GM18505 (cell line): ENCODE results near the gene C2CD2.
A peak's percentile ranks its signal among the peaks of the same experiment; 100 is the strongest.

Experiments
- ATAC-seq: cut with Tn5 transposase; IDR thresholded peaks from one replicate; pipeline ENCODE4 v1.9.1; 2021; ENCODE audit not compliant: unreplicated experiment
- POLR2A ChIP-seq: IDR thresholded peaks from 4 replicates; pipeline ENCODE4 v1.6.1; 2011; ENCODE audit warnings: borderline replicate concordance; ENCODE audit not compliant: insufficient read depth, insufficient read length; ENCODE audit errors: extremely low read depth

C2CD2 gene

DNA sequence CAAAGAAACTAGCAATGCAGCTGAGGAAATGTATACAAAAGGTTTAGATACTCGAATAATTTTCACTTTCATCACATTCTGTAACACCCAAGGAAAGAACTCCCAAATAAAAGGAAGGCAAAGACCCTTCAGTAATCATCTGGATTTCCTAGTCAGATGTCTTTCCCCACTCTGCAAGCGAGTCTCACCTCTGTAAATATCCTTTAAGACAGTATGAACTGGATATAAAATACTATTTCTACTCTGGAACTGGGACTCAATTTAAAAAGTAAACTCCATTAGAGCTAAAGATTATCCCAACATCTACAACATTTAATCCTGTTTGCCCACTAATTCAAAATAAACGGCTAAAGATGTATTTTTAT, 27.0 kb downstream of the C2CD2 start:
- no peak for TF ChIP-seq POLR2A
- ATAC-seq = no peak

DNA sequence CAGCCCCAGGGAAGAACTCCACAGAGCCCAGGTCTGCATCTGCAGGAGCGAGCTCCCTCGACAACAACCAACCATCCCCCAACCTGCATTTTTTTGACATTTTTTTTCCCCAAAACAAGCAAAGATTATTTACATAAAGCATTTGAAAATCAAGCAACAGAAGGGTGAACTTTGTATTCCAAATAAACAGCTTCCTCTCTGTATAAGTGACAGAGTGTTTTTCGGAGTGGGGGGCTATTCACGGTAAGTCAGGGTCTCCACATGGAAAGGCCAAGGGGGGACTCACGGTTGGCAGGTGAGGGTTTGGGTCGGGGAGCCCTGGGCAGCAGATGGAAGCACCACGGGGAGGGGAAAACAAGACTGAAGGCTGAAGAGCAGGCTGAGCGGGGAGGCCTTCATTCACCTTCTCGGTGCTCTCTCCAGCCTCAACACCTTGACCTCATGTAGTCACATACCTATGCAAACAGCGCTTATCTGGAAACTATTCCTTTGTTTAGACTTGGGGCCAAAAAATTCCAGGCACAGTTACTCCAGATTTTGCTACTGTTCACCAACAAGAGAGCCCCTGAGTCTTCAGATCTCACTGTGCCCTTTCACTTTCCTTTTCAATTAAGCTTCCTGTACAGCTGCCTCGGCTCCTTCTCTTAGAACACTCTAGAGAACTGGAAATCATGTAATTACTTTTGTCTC, 27.6 kb downstream of the C2CD2 start:
- peak; percentile 32 for TF ChIP-seq POLR2A
- ATAC-seq = peak; percentile 29

DNA sequence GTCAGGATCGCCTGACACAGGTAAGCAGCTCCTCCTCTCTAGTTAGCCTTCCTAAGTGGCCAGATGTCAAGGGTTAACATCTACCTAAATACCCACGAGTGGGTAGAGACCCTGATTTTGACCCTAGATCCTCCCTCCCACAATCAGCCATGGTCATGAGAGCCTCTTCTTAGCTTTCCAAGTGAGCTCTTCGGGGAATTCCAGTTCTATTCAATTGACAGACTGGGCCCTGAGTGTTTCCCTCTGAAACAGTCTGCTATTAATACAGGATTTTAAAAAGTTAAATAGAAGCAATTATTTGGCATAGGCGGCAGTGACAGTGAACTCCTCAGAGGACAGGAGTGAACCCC, 28.1 kb downstream of the C2CD2 start:
- TF ChIP-seq POLR2A = no peak
- ATAC-seq = no peak

DNA sequence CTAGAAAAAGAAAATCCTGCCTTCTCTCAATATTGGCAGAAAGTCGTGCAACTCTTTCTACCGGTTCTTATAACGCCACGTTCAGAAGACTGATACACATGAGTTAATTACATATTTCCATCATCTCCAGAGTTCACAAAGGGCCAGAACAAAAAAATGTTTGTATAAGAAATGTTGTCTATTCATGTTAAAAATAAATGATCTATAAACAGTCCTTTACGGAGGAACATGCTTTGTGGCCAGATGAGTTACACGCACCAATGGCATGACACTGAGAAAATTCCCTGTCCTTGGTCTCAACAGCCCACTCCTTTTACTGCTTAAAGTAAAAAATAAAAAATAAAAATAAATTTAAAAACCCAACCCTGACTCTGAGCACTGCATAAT, 29.5 kb downstream of the C2CD2 start:
- no peak for TF ChIP-seq POLR2A
- ATAC-seq = no peak

DNA sequence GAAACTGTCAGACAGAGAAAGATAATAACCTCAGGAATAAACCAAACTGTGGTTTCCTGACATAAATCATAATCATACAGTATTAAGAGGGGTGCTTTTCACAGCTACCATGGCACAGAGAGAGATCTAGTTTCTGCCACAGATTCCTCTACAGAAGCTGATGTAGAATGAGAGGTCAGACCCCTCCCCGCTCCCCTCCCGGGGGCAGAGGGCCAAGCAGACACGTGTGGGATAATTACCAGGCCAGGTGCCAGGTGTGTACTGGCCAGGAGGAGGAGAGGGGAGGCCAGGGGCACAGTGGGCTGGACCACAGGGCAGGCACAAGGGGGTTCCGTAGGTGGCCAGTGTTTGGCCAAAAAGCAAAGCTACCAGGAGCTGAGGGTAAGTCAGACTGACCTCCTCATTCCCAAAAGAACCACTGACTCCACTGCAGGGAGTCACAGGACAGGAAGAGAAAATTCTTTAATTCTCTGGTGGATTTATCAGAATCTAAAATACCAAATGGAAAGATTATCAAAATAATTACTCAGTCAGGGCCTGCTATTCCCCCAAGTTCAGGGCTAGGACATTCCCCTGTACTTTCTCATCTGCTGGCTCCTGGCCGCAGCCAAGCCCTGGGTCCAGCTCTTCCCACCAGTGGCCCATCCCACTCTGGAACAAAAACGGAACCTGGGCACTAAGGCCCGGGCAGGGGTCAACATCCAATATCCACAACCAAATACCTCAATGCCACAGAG, 30.0 kb downstream of the C2CD2 start:
- ATAC-seq = no peak
- no peak for TF ChIP-seq POLR2A

DNA sequence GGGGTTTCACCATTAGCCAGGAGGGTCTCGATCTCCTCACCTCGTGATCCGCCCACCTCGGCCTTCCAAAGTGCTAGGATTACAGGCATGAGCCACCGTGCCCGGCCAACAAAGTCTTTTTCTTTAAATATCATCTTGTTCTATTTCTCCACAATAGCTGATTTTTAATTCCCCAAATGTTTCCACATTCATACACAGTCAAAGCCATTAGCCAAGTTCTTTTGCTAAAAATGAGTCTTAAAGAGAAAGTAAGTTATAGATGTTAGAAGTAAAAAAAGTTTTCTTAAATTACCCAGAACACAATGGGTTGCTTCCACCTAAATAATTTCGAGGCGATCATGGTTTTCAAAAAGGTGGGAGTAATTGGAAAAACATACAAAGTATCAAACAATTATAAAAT, 30.6 kb downstream of the C2CD2 start:
- ATAC-seq = no peak
- no peak for TF ChIP-seq POLR2A

DNA sequence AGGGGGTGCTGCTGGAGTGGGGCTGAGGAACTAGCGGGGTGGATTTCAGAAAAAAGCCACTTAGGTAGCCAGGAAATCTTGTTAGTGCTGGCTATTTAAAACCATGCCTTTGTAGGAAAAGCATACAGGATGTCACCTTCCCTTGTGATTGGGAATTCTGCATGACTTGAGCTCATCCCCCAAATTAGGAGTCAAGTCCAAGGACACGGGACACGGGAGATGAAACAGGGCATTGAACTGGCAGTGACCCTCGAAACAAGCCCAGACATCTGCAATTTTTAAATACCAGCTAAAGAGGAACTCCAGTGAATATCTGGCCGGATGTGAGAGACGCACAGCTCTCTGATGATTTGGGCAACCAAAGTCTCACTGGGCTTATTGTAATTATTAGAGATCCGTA, 32.8 kb downstream of the C2CD2 start:
- no peak for ATAC-seq
- no peak for TF ChIP-seq POLR2A

DNA sequence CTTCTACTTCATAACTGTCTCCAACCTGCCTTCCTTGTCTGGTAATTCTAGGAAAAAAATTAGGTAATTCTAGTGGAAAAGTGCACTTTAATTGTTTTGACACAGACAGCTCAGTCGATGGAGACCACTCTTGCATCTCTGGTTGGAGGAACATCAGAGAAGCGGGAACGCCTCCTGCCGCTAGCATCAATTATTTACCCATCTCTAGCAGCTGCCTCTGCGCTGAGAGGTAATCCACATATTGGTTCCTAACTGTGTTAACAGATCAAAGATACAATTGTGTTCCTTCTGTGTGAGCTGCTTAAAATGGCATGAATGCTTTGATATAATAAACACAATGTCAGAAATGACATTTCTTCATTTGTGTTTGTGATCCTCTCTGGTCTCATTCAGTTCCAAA, 33.3 kb downstream of the C2CD2 start:
- no peak for TF ChIP-seq POLR2A
- no peak for ATAC-seq

DNA sequence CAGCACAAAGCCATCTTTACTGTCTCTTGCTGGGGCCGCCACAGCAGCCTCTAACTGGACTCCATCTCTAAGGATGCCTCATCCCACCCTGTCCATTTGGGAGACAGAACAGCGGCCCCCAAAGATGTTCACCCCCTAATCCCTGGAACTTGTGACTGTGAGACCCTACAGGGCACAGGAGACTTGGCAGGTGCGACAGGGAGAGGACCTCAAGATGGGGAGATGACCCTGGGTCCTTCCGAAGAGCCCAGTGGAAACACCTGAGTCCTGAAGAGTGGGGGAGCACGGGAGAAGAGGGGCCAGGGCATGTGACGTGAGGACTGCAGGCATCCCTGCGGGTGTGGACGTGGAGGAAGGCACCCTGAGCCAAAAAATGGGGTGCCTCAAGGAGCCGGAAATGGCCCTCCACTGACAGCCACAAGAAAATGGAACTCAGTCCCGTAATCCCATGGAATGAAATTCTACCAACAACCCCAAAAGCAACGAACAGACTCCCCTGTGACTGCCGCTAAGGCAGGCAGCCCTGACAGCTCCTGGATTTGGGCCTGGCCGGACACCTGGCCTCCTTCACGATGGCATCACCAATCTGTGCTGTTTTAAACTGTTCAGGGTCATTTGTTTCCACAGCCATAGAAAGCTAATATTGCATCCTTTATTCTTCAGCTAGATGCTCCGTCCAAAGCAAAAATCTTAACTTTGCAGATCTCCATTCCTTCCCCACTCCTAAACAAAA, 34.0 kb downstream of the C2CD2 start:
- no peak for ATAC-seq
- TF ChIP-seq POLR2A = no peak

DNA sequence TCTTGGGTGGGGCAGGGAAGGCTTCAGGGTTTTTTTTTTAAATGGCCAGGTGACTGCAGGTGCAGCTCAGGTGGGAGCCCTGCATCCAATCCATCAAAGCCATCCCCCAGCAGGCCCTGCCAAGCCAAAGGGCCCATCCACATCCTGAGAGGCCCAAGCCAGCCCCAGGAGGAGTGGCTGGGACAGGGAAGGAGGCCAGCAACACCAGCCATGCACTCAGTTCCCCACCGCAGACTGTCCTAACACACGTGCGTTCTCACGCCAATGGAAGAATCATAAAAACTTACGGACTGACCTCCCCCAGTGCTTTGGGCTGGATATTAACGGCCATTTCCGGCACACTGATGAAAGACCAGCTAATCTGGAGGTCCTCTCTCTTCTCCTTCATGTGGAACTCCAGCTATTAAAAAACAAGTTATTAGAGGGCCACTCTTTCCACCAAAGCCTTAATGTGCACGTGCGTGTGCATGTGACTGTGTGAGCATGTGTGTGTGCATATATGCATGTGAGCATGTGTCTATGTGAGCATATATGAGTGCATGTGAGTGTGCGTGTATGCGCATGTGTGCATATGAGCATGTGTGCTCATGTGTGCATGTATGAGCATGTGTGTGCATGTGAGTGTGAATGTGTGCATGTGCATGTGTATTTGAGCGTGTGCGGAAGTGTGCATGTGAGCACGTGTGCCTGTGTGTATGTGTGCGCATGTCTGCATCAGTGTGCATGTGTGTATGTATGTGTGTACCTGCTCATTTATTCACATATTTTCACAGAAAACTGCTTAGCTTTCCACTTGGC, 35.1 kb downstream of the C2CD2 start:
- ATAC-seq = no peak
- no peak for TF ChIP-seq POLR2A

DNA sequence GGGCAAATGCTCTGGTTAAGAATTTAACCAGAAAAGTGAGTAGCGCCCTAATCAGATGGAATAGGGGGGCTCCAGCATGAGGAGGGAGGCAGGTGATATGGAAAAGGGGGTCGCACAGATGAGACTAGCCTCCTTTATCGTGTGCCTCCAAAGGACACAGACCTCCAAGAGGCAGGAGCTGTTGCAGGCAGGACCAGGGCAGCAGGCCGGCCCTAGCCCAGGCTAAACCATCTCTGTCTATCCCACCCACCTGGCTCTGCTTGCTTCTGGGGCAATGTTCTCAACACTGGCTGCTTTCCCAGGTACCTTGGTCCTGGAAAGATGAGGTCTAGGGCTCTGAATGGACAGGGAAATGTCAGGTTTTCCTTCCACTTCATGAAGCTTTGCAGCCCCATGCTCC, 36.3 kb downstream of the C2CD2 start:
- no peak for TF ChIP-seq POLR2A
- ATAC-seq = no peak

DNA sequence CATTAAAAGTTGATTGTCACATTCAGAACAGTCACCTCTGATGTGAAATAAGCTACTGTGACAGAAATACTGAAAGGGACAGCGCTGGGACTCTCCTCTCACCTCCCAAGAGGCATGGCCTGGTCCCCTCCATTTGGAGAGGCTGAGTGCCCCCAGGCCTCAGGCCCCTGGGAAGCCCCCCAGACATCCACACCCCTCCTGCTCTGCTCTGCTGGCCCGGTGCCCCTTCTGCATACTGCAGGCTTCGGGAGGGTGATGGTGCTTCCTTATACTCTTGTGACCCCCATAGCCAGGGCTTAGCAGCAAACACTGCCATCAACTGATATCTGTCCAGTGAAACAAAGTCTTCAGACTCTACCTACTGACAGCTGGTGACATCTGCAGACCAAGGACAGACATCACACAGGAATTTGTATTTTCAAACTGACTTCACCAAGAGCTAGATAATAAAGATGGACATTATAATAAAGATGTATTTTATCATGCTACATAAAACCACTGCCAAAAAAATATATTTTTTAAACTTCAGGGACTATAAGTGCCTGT, 36.9 kb downstream of the C2CD2 start:
- TF ChIP-seq POLR2A = no peak
- ATAC-seq = no peak

DNA sequence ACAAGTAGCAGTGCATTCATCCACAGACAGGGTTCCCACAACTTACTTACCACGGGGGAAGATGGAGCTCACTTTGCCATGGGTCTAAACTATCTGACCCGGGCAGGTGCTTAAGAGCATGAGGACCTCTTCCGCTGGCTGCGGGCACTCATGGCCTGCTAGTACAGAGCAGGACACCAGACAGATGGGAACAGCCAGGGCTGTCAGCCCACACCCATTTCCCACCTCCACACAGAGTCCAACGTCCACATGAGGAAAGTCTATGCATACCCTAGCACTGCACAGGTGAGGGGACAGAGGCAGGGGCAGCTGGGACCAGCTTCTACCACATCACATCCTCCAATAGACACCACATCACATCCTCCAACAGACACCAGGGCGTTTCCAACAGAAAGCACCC, 38.9 kb downstream of the C2CD2 start:
- no peak for ATAC-seq
- TF ChIP-seq POLR2A = no peak

DNA sequence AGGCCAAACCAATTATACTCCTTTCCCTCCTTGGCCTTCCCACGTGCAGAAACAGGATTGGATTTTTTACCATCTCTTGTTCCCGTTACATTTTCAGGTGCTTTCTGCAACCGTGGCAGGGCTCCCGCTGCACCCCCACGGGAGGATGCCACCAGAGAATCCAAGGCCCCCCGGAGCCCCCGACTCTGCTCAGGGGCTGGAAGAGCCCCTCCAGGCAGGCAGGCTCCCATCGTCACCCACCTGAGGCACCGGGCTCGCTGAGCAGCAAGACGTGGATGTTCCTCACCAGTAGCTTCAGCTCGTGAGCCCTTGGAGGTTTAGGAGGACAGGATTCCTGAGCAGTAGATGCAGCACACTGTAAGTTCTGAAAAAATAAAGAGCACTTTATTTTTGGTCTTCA, 39.5 kb downstream of the C2CD2 start:
- ATAC-seq = no peak
- no peak for TF ChIP-seq POLR2A

DNA sequence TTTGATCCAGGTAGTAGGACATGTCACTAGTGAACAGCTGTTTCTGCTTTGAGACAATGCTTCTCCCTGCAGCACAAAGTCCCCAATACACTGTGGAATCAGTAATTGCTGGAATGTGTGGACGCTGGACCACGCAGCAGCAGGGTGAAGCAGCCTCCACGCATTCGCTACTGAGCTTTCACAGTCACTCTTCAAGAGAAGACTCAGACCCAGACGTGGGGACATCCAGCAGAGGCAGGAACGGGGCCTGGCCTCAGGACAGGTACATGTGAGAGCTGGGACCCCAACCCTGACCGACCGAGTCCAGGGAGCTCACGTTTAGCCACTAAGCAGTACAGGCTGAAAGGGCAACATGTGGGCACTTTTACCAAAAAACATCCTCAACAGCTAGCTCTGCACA, 40.6 kb downstream of the C2CD2 start:
- no peak for ATAC-seq
- TF ChIP-seq POLR2A = no peak
